SU-DHL-6 (cell line): ENCODE results near the gene B4GALNT1.

Experiments
- CTCF ChIP-seq: fragments of 200-600 bp; sonication (generic); IDR thresholded peaks from one replicate; pipeline ENCODE4 v1.5.1; 2017; ENCODE audit warnings: antibody characterized with exemption, mild to moderate bottlenecking, low read length, moderate library complexity; ENCODE audit not compliant: insufficient read depth, poor library complexity, severe bottlenecking
- EZH2phosphoT487 ChIP-seq: fragments of 200-600 bp; sonication (generic), shearing (Covaris generic); conservative IDR thresholded peaks from 2 replicates; pipeline ENCODE4 v1.6.1; 2018; ENCODE audit warnings: mild to moderate bottlenecking, antibody characterized with exemption, low read length, moderate library complexity, mixed read lengths

DNA sequence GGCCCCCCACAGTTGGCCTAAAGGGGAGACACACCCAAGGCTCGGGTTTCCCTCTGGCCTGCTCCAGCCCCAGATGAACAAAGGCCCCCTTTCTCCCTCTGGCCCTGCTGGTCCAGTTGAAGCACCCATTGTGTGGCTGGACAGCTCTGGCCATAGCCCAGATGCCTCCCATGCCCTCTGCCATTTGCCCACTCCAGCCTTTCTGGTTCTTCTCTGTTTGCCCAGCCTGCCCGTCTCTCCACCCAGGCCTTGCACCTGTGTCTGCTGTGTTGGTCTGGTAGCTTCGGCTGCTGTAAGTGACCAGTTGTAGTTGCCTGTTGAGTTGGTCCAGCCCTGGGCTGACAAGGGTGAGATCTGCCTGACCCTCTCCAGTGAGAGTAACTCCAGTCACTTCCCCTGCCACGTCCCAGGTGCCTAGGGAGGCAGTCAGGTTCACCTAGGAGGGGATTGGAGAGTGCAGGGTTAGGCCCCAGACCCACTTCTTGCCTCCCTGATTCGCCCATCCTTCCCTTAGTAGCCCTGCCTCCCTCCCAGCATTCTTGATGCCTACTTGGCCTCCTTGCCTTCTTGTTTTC, 3.0 kb downstream of the B4GALNT1 start:
- TF ChIP-seq CTCF (no peak), EZH2phosphoT487 (no peak)
